GM23248 (cell line): ENCODE measurements around the gene KLF13.

Experiments
- EZH2 ChIP-seq: fragments of 200-600 bp; sonication (generic); IDR thresholded peaks from 2 replicates; pipeline ENCODE4 v1.6.1; 2018; ENCODE audit warnings: antibody characterized with exemption, mild to moderate bottlenecking; ENCODE audit not compliant: insufficient read depth, poor library complexity, severe bottlenecking
- EZH2phosphoT487 ChIP-seq: fragments of 200-600 bp; sonication (generic); IDR thresholded peaks from 2 replicates; pipeline ENCODE4 v1.6.1; 2018; ENCODE audit warnings: antibody characterized with exemption, moderate library complexity, mild to moderate bottlenecking, low read depth; ENCODE audit not compliant: insufficient read depth

DNA sequence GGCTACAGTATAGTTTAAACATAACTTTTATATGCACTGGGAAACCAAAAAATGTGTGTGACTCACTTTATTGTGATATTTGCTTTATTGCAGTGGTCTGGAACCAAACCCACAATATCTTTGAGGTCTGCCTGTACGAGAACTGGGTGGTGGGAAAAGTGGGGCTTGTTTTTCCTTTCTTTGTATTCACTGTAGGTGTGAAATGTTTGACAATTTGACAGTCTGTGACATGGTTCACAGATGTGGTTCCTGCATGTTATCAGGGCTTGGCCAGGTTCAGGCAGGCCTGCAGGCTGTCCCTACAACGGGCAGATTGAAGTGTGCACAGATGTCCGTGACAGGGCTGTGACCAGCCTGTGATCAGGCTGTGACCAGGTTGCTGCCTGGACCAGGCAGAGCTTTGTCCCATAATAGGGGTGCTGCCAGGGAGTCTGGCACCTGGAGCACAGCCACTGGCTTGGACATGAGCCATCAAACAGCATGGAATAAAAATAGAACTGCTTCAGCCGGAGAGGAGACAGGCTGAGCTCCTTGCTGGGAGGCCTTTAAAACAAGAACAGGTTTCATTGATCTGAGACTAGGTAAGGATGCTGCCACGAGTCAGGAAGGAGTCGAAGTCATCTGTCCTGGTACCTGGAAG, 61.0 kb downstream of the KLF13 start:
- TF ChIP-seq EZH2, result no peak
- TF ChIP-seq EZH2phosphoT487, result no peak
